PC-9 (cell line): ENCODE results near the gene FAM20C. TPM values are rescaled to one million over a fixed set of nuclear protein-coding genes. Genes with fewer than 3 reads are reported as not detected.

Experiments used
- BruUV-seq: library from RNA; stranded (reverse); fragments of 400-500 nt; replicated peaks from 2 replicates; lab custom pipeline; 2021; lab: Mats Ljungman, UMichigan
- CTCF ChIA-PET: fragments of 300-600 bp; sonication (Branson Sonifier 250); formaldehyde crosslinking; loops from one replicate; lab custom pipeline; 2022; ENCODE audit warnings: antibody characterized with exemption; lab: Charles Lee
- POLR2A ChIA-PET: fragments of 300-600 bp; sonication (Branson Sonifier 250); formaldehyde crosslinking; loops from one replicate; lab custom pipeline; 2022; ENCODE audit warnings: antibody characterized with exemption; ENCODE audit not compliant: unreplicated experiment; lab: Charles Lee
- DNase-seq, 2 experiments: peaks; one replicate each; pipeline versions ENCODE4 v3.0.0 to v3.0.0-alpha.2; 2015 to 2022; ENCODE audit warnings: mixed read lengths in 1 of 2
- H2AFZ ChIP-seq: fragments of 200-600 bp; sonication (generic); 2 replicates; pipeline ENCODE4 v1.8.1; 2017; ENCODE audit warnings: antibody characterized with exemption
- H3F3A ChIP-seq: fragments of 200-600 bp; sonication (generic); 2 replicates; pipeline ENCODE4 v1.8.1; 2017; ENCODE audit warnings: antibody characterized with exemption, mild to moderate bottlenecking, low read depth; ENCODE audit not compliant: insufficient read depth
- H3K27ac ChIP-seq: fragments of 200-600 bp; sonication (generic); 2 replicates; pipeline ENCODE4 v1.6.1; 2016; ENCODE audit warnings: mixed run types
- H3K27me3 ChIP-seq: fragments of 200-600 bp; sonication (generic); 2 replicates; pipeline ENCODE4 v1.6.1; 2016; ENCODE audit warnings: low read depth, mixed run types; ENCODE audit not compliant: insufficient read depth
- H3K36me3 ChIP-seq: fragments of 200-600 bp; sonication (generic); 2 replicates; pipeline ENCODE4 v1.6.1; 2016; ENCODE audit warnings: low read depth, mixed run types
- H3K4me1 ChIP-seq: fragments of 200-600 bp; sonication (generic); replicated peaks from 2 replicates; pipeline ENCODE4 v1.6.1; 2016; ENCODE audit warnings: mixed run types; ENCODE audit not compliant: insufficient read depth
- H3K4me2 ChIP-seq: fragments of 200-600 bp; sonication (generic); 2 replicates; pipeline ENCODE4 v1.6.1; 2017; ENCODE audit warnings: mixed run types
- H3K4me3 ChIP-seq: fragments of 200-600 bp; sonication (generic); 2 replicates; pipeline ENCODE4 v1.6.1; 2016; ENCODE audit warnings: mixed run types
- H3K79me2 ChIP-seq: fragments of 200-600 bp; sonication (generic); 2 replicates; pipeline ENCODE4 v1.6.1; 2017; ENCODE audit warnings: low read depth, mixed run types
- H3K9me2 ChIP-seq: fragments of 200-600 bp; sonication (generic); 2 replicates; pipeline ENCODE4 v1.8.1; 2017; ENCODE audit warnings: mild to moderate bottlenecking; ENCODE audit not compliant: insufficient read depth
- H3K9me3 ChIP-seq: fragments of 200-600 bp; sonication (generic); 2 replicates; pipeline ENCODE4 v1.8.1; 2016; ENCODE audit warnings: low read depth; ENCODE audit not compliant: insufficient read depth
- H4K20me1 ChIP-seq: fragments of 200-600 bp; sonication (generic); 2 replicates; pipeline ENCODE4 v1.8.1; 2017; ENCODE audit not compliant: insufficient read depth
- EZH2 ChIP-seq: fragments of 200-600 bp; sonication (generic); IDR thresholded peaks from 2 replicates; pipeline ENCODE4 v1.8.0; 2017; ENCODE audit warnings: antibody characterized with exemption, low read depth
- intact Hi-C: fragments of 100-400 bp; cut with micrococcal nuclease; formaldehyde crosslinking; loops from one replicate; pipeline ENCODE4 v1.10.0; 2022; ENCODE audit not compliant: unreplicated experiment
- total RNA-seq: library from RNA; stranded (reverse); gene quantifications from 2 replicates; pipeline ENCODE4 v1.2.3, GENCODE V29; 2021
- TF ChIP-seq, protein P1 (sequence below): fragments of 200-600 bp; sonication (generic); conservative IDR thresholded peaks from 2 replicates; pipeline ENCODE4 v1.6.1; 2017; ENCODE audit warnings: mixed run types, antibody characterized with exemption, mild to moderate bottlenecking, moderate library complexity

FAM20C gene
- total RNA-seq, 1 experiment from 2014 or later: 31.0 TPM

GRCh38 chr7:151346-152050, 40.9 kb upstream of the FAM20C start:
- Histone ChIP-seq H3K36me3 (peaks cover 15% of the 10 kb centered on the region; the same call in 1 of the 2 replicates), H3K9me2 (no peaks in the 10 kb centered on the region), H3K79me2 (0 out of 2 replicates have a peak, but pooled peaks cover 10% of the 10 kb centered on the region), H3F3A (peaks cover 17% of the 10 kb centered on the region; the same call in 1 of the 2 replicates), H3K27ac (no peak overlapping the region), H3K9me3 (no peaks in the 10 kb centered on the region), H3K4me1 (peaks cover 36% of the 10 kb centered on the region), H2AFZ (no peak overlapping the region), H3K4me3 (no peak overlapping the region), H3K4me2 (no peak overlapping the region; the same call in 1 of the 2 replicates), H4K20me1 (no peaks in the 10 kb centered on the region), H3K27me3 (no peaks in the 10 kb centered on the region)
- ChIA-PET POLR2A (no interaction called here), CTCF (no interaction called here)
- no peak for TF ChIP-seq EZH2
- TF ChIP-seq, protein P1, sequence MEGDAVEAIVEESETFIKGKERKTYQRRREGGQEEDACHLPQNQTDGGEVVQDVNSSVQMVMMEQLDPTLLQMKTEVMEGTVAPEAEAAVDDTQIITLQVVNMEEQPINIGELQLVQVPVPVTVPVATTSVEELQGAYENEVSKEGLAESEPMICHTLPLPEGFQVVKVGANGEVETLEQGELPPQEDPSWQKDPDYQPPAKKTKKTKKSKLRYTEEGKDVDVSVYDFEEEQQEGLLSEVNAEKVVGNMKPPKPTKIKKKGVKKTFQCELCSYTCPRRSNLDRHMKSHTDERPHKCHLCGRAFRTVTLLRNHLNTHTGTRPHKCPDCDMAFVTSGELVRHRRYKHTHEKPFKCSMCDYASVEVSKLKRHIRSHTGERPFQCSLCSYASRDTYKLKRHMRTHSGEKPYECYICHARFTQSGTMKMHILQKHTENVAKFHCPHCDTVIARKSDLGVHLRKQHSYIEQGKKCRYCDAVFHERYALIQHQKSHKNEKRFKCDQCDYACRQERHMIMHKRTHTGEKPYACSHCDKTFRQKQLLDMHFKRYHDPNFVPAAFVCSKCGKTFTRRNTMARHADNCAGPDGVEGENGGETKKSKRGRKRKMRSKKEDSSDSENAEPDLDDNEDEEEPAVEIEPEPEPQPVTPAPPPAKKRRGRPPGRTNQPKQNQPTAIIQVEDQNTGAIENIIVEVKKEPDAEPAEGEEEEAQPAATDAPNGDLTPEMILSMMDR: no peak
- no TSS peak for BruUV-seq
- intact Hi-C loops: no loop called here
- no peak for DNase-seq

DNA sequence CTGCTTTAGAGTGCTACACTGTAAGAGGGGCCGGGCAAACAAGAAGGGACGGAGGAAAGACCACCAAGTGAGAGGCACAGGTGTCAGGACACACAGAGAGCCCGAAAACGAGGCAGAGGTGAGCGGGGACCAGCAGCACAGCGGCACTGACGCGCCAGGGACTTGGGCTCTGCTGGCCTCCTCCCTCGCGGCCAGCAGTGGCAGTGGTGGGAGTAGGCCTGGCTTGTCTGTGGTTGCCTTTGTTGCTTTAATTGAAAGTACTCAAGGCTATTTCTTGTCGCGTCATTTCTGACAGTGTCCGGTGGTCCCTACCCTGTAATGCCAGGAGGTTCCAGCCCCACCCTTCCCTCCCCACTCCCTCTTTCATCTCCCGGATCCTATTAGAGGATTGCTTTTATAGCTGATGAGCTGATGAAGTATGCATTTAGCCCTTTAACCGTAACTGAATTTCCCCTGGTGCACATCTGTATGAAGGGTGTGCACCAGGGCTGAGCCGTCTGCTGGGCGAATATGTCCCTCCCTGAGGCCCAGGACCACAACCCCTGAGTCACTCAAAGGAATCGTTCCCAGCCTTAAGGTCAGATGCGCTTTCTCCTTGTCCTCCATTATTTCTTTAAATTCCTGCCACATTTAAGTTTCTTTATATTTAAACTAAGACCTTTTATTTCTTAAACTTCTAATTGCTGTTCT, 39.5 kb upstream of the FAM20C start:
- no peaks in the 10 kb centered on the region for H3K9me3 ChIP-seq
- TF ChIP-seq EZH2: no peak
- TF ChIP-seq, protein P1: no peak
- H3K4me3 ChIP-seq: no peak overlapping the region
- DNase-seq: no peak
- CTCF ChIA-PET: no interaction called here
- H3K9me2 ChIP-seq: no peaks in the 10 kb centered on the region
- peaks cover 35% of the 10 kb centered on the region for H3K4me1 ChIP-seq
- 0 out of 2 replicates have a peak, but pooled peaks cover 10% of the 10 kb centered on the region for H3K79me2 ChIP-seq
- no peak overlapping the region for H3K27ac ChIP-seq
- intact Hi-C loops: no loop called here
- H2AFZ ChIP-seq: no peak overlapping the region
- POLR2A ChIA-PET: interaction anchor here (0.6 kb wide), 1 partner anchor 42 kb away, joined by 3 read pairs; no protein-coding TSS in a partner anchor
- H3K4me2 ChIP-seq: no peak overlapping the region
- H4K20me1 ChIP-seq: no peaks in the 10 kb centered on the region
- H3F3A ChIP-seq: peaks cover 17% of the 10 kb centered on the region; the same call in 1 of the 2 replicates
- H3K36me3 ChIP-seq: peaks cover 3% of the 10 kb centered on the region; the same call in 1 of the 2 replicates
- no peaks in the 10 kb centered on the region for H3K27me3 ChIP-seq
- BruUV-seq: no TSS peak

DNA sequence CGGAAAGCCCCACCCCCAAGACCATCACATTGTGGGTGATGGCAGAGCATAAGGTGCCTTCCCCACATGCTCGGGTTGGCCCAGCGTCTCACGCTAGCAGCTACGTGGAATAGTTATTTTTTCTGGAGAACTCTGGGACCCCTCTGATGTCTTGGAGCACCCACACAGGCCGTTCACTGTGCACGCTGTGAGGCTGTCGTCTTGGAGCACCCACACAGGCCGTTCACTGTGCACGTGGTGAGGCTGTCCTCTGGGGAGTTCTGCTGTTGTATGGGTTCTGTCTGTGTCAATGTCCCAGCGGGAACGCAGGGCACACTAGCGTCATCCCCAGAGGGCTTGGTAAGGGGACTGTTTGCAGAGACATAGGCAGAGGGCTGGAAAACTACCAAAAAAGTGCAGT, 38.8 kb upstream of the FAM20C start:
- 0 out of 2 replicates have a peak, but pooled peaks cover 10% of the 10 kb centered on the region for H3K79me2 ChIP-seq
- H2AFZ ChIP-seq: no peak overlapping the region
- BruUV-seq: no TSS peak
- H3K9me3 ChIP-seq: no peaks in the 10 kb centered on the region
- TF ChIP-seq, protein P1: no peak
- TF ChIP-seq EZH2: no peak
- no peaks in the 10 kb centered on the region for H3K27me3 ChIP-seq
- intact Hi-C loops: no loop called here
- H3K4me2 ChIP-seq: no peak overlapping the region
- H3F3A ChIP-seq: peaks cover 17% of the 10 kb centered on the region; the same call in 1 of the 2 replicates
- no peaks in the 10 kb centered on the region for H3K9me2 ChIP-seq
- ChIA-PET POLR2A (interaction anchor here (0.7 kb wide), 1 partner anchor 80 kb away, joined by 6 read pairs; no protein-coding TSS in a partner anchor), CTCF (no interaction called here)
- H3K36me3 ChIP-seq: no peaks in the 10 kb centered on the region
- H3K4me1 ChIP-seq: peaks cover 28% of the 10 kb centered on the region
- H3K4me3 ChIP-seq: no peak overlapping the region
- no peak for DNase-seq
- H4K20me1 ChIP-seq: no peaks in the 10 kb centered on the region
- no peak overlapping the region for H3K27ac ChIP-seq
